HG03354 (cell line): ENCODE results near the gene CLIP3.
"Not testable (repeated sequence)": the region's sequence is repeated elsewhere in the genome, so short reads cannot be mapped to it uniquely, and the experiment has no call there.

Experiments used
- ATAC-seq: cut with Tn5 transposase; IDR thresholded peaks from one replicate; pipeline ENCODE4 v1.9.1; 2021; ENCODE audit warnings: mild to moderate bottlenecking; ENCODE audit not compliant: unreplicated experiment, poor library complexity, severe bottlenecking

CLIP3 gene, protein sequence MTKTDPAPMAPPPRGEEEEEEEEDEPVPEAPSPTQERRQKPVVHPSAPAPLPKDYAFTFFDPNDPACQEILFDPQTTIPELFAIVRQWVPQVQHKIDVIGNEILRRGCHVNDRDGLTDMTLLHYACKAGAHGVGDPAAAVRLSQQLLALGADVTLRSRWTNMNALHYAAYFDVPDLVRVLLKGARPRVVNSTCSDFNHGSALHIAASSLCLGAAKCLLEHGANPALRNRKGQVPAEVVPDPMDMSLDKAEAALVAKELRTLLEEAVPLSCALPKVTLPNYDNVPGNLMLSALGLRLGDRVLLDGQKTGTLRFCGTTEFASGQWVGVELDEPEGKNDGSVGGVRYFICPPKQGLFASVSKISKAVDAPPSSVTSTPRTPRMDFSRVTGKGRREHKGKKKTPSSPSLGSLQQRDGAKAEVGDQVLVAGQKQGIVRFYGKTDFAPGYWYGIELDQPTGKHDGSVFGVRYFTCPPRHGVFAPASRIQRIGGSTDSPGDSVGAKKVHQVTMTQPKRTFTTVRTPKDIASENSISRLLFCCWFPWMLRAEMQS

GRCh38 chr19:36032251-36033104 lies at the start of gene CLIP3:
TSS of gene CLIP3 (minus strand) at chr19:36032873. CDS start at chr19:36032357, 516 bp downstream.
- no peak for ATAC-seq

DNA sequence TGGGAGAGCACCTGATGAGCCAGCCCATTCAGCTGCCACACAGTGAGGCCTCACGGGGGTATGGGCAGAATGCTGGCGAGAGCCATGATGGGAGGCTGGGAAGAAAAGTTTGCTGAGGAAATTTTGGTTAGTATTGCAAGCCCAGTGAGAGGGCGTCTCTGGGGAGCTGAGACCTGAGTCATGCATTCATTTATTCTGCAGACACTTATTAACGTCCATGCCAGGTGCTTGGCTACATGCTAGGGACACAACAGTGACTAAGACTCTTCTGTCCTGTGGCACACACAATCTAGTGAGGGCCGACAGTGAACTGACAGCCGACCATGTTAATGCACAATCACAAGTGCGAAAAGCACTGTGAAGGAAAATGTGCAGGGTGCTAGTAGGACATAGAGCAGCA lies 49.2 kb upstream of the CLIP3 start:
- no peak for ATAC-seq

DNA sequence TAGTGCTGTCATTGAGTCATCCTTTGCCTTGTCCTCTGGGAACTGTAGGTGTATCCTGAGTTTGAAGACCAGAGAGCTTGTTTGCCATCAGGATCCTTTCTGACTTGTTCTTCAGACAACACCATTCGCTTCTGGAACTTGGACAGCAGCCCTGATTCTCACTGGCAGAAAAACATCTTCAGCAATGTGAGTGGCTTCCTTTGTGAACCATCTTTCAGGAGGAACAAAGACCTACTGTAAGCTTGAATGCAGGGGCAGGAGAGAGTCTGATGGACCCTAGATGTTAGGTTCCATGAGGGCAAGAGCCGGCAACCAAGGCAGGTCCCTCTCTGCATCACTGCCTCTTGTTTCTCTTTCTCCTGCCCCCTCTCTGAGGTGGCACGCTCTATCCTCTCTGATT lies 48.7 kb upstream of the CLIP3 start:
- ATAC-seq, result no peak

DNA sequence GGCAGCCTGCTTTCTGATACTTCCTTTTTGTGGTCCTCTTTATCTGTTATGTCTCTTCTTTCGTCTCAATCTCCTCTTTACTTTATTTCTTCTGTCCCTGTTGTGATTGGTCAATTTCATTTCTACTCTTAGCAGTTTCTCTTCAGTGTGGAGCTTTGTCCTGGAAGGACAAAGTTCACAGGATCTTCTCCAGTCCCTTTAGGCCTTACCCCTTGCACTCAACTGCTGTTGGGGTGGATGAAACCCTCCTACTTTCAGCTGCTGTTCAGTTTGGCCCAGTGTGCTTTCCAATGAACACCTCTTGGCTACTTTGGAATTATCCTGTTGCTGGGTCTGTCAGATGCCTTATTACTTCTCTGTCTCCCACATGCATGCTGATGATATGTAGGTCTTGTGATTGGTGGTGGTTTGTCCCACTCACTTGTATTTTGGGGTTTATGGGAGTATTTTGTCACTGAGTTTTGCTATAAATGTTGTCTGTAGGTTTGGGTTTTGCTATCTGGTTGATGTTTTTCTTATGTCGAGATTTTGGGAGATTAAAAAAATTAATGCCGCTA lies 46.8 kb upstream of the CLIP3 start:
- no peak for ATAC-seq

- ATAC-seq, result no peak
Measured at GRCh38 chr19:36073121-36073876, 40.6 kb upstream of the CLIP3 start.

DNA sequence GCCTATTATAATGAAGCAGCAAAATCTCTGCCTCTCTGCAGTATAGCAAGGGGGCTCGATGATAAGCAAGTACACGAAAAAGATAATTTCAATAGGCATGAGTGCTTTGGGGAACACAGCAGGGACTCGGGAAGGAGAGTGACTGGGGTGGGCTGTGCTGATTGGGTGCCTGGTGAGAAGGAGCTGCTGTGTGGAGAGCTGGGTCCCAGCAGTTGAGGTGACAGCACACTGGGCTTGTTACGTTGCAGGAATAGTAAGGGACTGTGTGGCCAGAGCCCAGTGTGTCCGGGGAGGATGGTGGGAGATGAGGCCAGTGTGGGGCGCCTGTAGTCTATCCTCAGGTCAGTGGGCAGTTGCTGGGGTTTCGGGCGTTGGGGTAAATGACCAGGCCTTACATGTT lies 39.4 kb upstream of the CLIP3 start:
- no peak for ATAC-seq

GRCh38 chr19:36068810-36069499 lies 36.3 kb upstream of the CLIP3 start:
- ATAC-seq, result not testable (repeated sequence)

- no peak for ATAC-seq
Measured at GRCh38 chr19:36067681-36068080, 35.0 kb upstream of the CLIP3 start.

- no peak for ATAC-seq
Measured at GRCh38 chr19:36064826-36065225, 32.2 kb upstream of the CLIP3 start.

GRCh38 chr19:36061367-36061766 lies 28.7 kb upstream of the CLIP3 start:
- no peak for ATAC-seq

DNA sequence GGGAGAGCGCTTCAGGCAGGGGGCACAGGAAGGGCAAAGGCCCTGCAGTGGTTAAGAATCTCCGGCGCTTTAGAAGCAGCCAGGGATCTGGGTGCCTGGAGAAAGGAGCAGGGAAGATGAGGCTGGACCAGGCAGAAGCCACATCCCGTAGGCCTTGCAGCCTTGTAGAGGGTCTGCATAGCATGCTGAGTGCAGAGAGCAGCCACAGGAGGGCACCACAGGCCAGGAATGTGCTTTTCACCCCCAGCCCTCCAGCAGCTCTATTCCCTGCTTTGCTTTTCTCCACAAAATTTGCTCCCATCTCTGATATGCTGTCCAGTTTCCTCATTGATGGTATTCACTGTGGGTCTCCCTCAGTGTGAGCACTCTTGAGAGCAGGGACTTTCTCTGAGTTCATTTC lies 27.8 kb upstream of the CLIP3 start:
- ATAC-seq, result no peak

- ATAC-seq, result no peak
Measured at GRCh38 chr19:36059180-36059910, 26.7 kb upstream of the CLIP3 start.

DNA sequence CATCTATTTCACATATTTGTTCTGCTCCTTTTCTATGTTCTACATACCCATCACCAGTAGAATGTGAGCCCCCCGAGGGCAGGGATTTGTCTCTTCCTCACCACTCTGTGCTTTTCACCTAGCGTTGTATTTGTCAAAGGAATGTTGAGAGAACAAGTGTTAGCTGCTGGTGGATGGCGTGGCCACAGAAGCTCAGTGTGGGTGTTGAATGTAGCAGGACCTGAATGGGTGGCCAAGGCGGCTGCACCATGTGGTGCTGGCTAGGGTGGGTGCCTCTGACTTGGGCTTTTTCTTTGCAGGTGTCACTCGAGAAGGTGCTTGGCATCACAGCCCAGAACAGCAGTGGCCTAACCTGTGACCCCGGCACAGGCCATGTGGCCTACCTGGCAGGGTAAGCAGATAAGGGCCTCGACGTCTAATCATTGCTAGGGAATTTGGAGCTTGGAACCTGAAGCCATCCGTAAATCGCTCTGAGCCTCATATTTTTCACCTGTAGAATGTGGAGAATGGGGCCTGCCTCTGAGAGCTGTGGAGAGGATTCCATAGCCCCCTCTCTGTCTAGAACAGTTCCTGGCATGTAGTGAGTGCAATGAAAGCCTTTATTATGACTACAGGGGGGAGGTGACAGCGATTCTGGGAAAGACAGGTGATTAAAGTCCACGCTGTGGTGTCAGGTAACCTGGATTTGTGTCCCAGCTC lies 26.0 kb upstream of the CLIP3 start:
- ATAC-seq, result no peak

DNA sequence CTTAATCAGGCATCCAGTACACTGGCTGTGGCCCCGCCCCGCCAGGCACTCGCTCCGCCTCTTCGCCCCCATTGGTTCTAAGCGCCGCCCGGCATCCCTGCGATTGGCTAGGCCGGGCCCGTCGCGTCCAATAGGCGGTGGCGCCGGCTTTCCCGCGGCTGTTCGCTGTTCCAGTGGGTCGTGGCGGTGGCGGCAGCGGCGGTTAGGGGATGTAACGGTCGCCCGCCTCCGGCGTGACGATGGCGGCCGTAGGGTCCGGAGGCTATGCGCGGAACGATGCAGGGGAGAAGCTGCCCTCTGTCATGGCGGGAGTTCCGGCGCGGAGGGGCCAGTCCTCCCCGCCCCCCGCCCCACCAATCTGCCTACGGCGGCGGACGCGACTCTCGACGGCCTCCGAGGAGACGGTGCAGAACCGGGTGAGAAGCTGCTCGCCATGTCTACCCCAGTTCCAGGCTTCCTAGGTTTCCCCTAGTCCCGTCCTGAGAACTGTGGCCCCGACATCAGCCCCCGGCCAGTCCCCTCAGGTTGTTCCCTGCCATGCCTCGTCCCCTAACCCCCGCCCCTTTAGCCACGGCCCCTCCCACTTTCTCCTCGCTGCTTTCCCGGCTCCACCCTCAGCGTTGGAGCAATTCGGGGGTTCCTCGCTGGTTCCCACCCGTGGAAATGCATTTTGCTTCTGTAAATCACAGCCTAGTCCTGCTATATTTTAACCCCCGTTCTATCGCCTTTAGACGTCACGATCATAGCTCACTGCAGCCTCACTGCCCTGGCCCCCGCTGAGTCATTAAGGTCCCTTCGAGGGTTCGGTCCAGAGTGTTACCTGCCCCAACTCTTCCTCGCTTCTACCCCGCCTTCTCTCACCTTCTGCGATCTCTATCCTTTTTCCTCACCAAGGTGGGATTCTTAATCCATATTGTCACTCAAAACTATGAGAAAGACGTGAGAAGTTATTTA lies 22.3 kb upstream of the CLIP3 start, which contains the start of gene WDR62:
WDR62 (plus strand) TSS at position 165 of the 954 bp plus-strand sequence; CDS start at position 240, 75 bp downstream.
- peak; percentile 75 for ATAC-seq

DNA sequence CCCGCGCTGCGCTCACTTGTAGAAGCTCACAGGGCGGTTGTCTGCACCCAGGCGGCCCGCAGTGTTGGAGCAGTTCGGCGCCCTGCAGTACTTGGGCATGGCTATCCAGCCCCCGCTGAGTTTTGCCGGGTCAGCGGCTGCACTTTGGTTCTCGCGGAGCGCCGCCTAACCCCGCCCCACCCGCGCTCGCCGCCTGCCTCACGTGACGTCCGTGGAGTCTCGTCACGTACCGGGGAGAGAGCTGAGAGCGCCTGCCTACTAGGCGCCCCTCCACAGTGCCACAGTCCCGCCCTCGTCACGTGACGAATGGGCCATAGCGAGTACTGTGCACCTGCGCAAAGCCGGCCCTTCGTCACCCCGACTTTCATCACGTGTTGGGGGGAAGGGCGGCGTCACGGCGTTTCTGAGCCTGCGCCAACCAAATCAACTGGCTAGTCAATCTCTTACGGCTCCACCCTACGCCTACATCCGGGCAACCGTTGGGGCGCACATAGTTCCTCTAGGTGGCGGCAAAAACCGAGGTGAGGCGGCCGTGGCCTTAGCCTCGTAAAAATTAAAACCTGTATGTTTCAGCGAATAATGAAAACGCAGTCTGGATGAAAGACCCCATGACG lies 21.6 kb upstream of the CLIP3 start, which contains the start of gene THAP8:
THAP8 (minus strand) TSS at position 167 of the 614 bp plus-strand sequence; CDS start at position 99, 68 bp downstream.
- ATAC-seq, result peak; percentile 86

- ATAC-seq, result no peak
Measured at GRCh38 chr19:36051637-36052036, 19.0 kb upstream of the CLIP3 start.
